ENCODE data around the gene GPR62. TPM values are rescaled to one million over a fixed set of nuclear protein-coding genes. Genes with fewer than 3 reads are reported as not detected.

The GPR62 gene
- total and polyA plus RNA-seq, 2 of the 8 experiments (the other 6 are each of a cell fraction or from before 2014, with no cell fraction given) = 0.22 to 0.29 TPM

GRCh38 chr3:51908026-51908425, 47.2 kb upstream of the GPR62 start:
- no peak overlapping the region for H3K4me3 ChIP-seq (ENCODE audit: extremely low read depth in 1 of 4, insufficient read depth in 2 of 4, low read depth in 3 of 4, low read length in 4 of 4)
- no peak overlapping the region for H3K9ac ChIP-seq (replicated peaks in 1 of 4; ENCODE audit: extremely low read depth in 1 of 4, low read depth in 3 of 4, low read length in 3 of 4)
- ChIA-PET POLR2A (ENCODE audit: partially characterized antibody) (no interaction called here), CTCF (ENCODE audit: partially characterized antibody) (interaction anchor here (1.1 kb wide), 1 partner anchor 467 kb away, joined by 5 read pairs; no protein-coding TSS in a partner anchor)
- H4K20me1 ChIP-seq (replicated peaks in 1 of 2; ENCODE audit: control insufficient read depth in 1 of 2, insufficient read depth in 2 of 2, low read length in 2 of 2) = no peaks in the 10 kb centered on the region
- no peaks in the 10 kb centered on the region; the same call in 1 of the 2 replicates for H3K23me2 ChIP-seq (ENCODE audit: low read depth, low read length)
- no peaks in the 10 kb centered on the region; a peak in 1 of 4 replicates for H3K9me3 ChIP-seq (ENCODE audit: insufficient read depth in 2 of 2, low read depth in 1 of 2, low read length in 1 of 2)
- H2BK12ac ChIP-seq (ENCODE audit: low read depth, low read length) = no peak overlapping the region
- no peak overlapping the region for H4K5ac ChIP-seq (ENCODE audit: insufficient read length, low read depth, low read length)
- H2BK15ac ChIP-seq (ENCODE audit: low read length) = no peak overlapping the region
- H3K27me3 ChIP-seq (replicated peaks in 1 of 4; ENCODE audit: control insufficient read depth in 3 of 4, extremely low read depth in 1 of 4, insufficient read depth in 3 of 4, low read length in 3 of 4) = no peaks in the 10 kb centered on the region
- H3K36me3 ChIP-seq (ENCODE audit: control insufficient read depth in 2 of 4, insufficient read depth in 4 of 4, low read length in 3 of 4) = no peaks in the 10 kb centered on the region
- H3K18ac ChIP-seq (ENCODE audit: extremely low read depth, low read length) = no peak overlapping the region
- no peak overlapping the region for H3K4me2 ChIP-seq (ENCODE audit: insufficient read depth in 1 of 2, low read depth in 2 of 2, low read length in 2 of 2)
- no peak overlapping the region for H3K4ac ChIP-seq (replicated peaks; ENCODE audit: insufficient read length, low read depth, low read length)
- DNase-seq (ENCODE audit: low read depth in 1 of 2, low spot score in 2 of 2) (no peak), FAIRE-seq (no peak)
- no peak overlapping the region for H3K27ac ChIP-seq (ENCODE audit: low read depth, low read length)
- H3K79me2 ChIP-seq (ENCODE audit: control insufficient read depth in 1 of 2, insufficient read depth in 2 of 2, low read length in 2 of 2) = no peaks in the 10 kb centered on the region; a peak in 1 of 4 replicates
- no peaks in the 10 kb centered on the region for H3K79me1 ChIP-seq (ENCODE audit: low read depth, low read length)
- no peak overlapping the region for H3K23ac ChIP-seq (ENCODE audit: insufficient read length)
- H2BK120ac ChIP-seq (replicated peaks; ENCODE audit: low read depth, low read length) = no peak overlapping the region
- no peak overlapping the region for H3K14ac ChIP-seq (ENCODE audit: insufficient read length)
- H3K4me1 ChIP-seq (replicated peaks in 1 of 4; ENCODE audit: control insufficient read depth in 3 of 4, insufficient read depth in 4 of 4, low read length in 3 of 4) = no peaks in the 10 kb centered on the region
- H2AFZ ChIP-seq (ENCODE audit: low read length) = no peak overlapping the region
- H2BK20ac ChIP-seq (ENCODE audit: low read length) = no peak overlapping the region
- no peak overlapping the region for H2BK5ac ChIP-seq (ENCODE audit: low read depth, low read length)
- no peak overlapping the region for H2AK5ac ChIP-seq (ENCODE audit: low read depth, low read length)
- no peak overlapping the region for H3K56ac ChIP-seq (replicated peaks; ENCODE audit: insufficient read length, low read depth, low read length)
- WGBS, 2 experiments (ENCODE audit: extremely low coverage in 1 of 2, insufficient coverage in 1 of 2, insufficient read length in 1 of 2, insufficient replicate concordance in 2 of 2, low coverage in 1 of 2, low lambda C conversion rate in 2 of 2, missing lambda C conversion rate in 1 of 2) = 85% methylated on average over 4 of the region's 4 CpGs; no CpG with 5 or more reads in 1 of the 2 experiments
- H4K91ac ChIP-seq (replicated peaks; ENCODE audit: insufficient read length, low read length) = no peak overlapping the region
- H4K8ac ChIP-seq (ENCODE audit: extremely low read depth, insufficient read depth, low read length) = no peak overlapping the region
- TF ChIP-seq CBX5 (IDR thresholded peaks at IDR 0.05; ENCODE audit: low read depth, low read length) (no peak), CTCF (IDR thresholded peaks at IDR 0.05; ENCODE audit: control extremely low read depth in 1 of 3, insufficient read depth in 1 of 3, low read depth in 1 of 3, low read length in 3 of 3) (no peak), RBBP5 (IDR thresholded peaks at IDR 0.05; ENCODE audit: borderline replicate concordance, low read depth, low read length) (no peak), RNF2 (IDR thresholded peaks at IDR 0.05; ENCODE audit: borderline replicate concordance, low read depth, low read length, missing control alignments, poor library complexity, severe bottlenecking) (no peak), EGR1 (IDR thresholded peaks at IDR 0.05; ENCODE audit: borderline replicate concordance, low read depth, low read length) (no peak), CBX8 (IDR thresholded peaks at IDR 0.05; ENCODE audit: borderline replicate concordance, low read depth, low read length) (no peak), CREB1 (IDR thresholded peaks at IDR 0.05) (no peak)

Data from H1 (cell line).